NCI-H2029 (cell line): ENCODE measurements around the gene ZNF22.

Experiments
- DNase-seq: peaks from one replicate; lab custom pipeline; 2025; lab: John Stamatoyannopoulos, UW

Gene ZNF22

GRCh38 chr10:45000752-45001380 is at the start of gene ZNF22:
Gene ZNF22 (plus strand): TSS chr10:45000923. CDS start chr10:45003369, 2,446 bp downstream.
- DNase-seq, result no peak

GRCh38 chr10:44951576-44952226 is 49.0 kb upstream of the ZNF22 start:
- no peak for DNase-seq

GRCh38 chr10:44952779-44953231 is 47.9 kb upstream of the ZNF22 start:
- no peak for DNase-seq

GRCh38 chr10:44954042-44954441 is 46.7 kb upstream of the ZNF22 start:
- no peak for DNase-seq

- no peak for DNase-seq
These were observed 45.8 kb upstream of the ZNF22 start for GRCh38 chr10:44954962-44955361.

GRCh38 chr10:44955413-44956070 is 45.2 kb upstream of the ZNF22 start:
- DNase-seq, result no peak

GRCh38 chr10:44956226-44956625 is 44.5 kb upstream of the ZNF22 start:
- no peak for DNase-seq

GRCh38 chr10:44956717-44957706 is 43.7 kb upstream of the ZNF22 start:
- no peak for DNase-seq

- DNase-seq, result no peak
These were observed 42.4 kb upstream of the ZNF22 start for GRCh38 chr10:44958196-44958897.

- no peak for DNase-seq
These were observed 41.9 kb upstream of the ZNF22 start for GRCh38 chr10:44958898-44959246.

GRCh38 chr10:44959247-44960087 is 41.3 kb upstream of the ZNF22 start, which contains the start of gene RASSF4:
Gene RASSF4 (plus strand): TSS chr10:44959802. CDS start chr10:44970203, 10,401 bp downstream.
- DNase-seq, result peak; percentile 20

GRCh38 chr10:44960088-44960460 is 40.6 kb upstream of the ZNF22 start:
- no peak for DNase-seq

GRCh38 chr10:44960482-44961229 is 40.1 kb upstream of the ZNF22 start:
- no peak for DNase-seq

- no peak for DNase-seq
These were observed 39.5 kb upstream of the ZNF22 start for GRCh38 chr10:44961230-44961571.

GRCh38 chr10:44961931-44962750 is 38.6 kb upstream of the ZNF22 start:
- no peak for DNase-seq

GRCh38 chr10:44962870-44963738 is 37.6 kb upstream of the ZNF22 start:
- DNase-seq, result no peak

GRCh38 chr10:44963772-44964633 is 36.7 kb upstream of the ZNF22 start:
- DNase-seq, result no peak
